NCI-H146 treated with DMSO at 0.1 percent for 48 hours (cell line): Measurements from ENCODE around the gene KRT7.
"Not testable (repeated sequence)": the region's sequence is repeated elsewhere in the genome, so short reads cannot be mapped to it uniquely, and the experiment has no call there.

Source experiments
- DNase-seq: peaks from one replicate; lab custom pipeline; 2025; ENCODE audit not compliant: unreplicated experiment; lab: John Stamatoyannopoulos, UW

The KRT7 gene

DNA sequence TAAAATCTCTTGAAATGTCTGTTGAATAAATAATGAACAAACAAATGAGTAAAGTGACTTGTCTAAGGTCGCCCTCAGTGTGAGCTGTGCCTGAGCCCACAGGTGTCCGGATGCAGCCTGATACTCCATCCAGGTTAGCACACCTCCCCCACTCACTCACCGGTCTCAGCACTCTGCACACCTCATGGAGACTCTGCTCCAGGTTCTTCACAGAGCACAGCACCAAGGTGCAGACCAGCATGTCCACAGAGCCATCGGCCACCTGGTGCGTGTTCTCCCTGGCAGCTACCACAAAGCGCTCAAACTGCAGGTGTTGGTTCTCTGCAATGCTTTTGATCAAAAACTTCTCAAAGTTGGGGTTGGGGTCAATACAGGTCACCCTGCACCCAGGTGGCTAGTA is 4.1 kb upstream of the KRT7 start:
- DNase-seq, result no peak

- no peak for DNase-seq
Observed at GRCh38 chr12:52229836-52230343, 3.2 kb upstream of the KRT7 start.

GRCh38 chr12:52230364-52231281 is 2.4 kb upstream of the KRT7 start:
- DNase-seq, result no peak

DNA sequence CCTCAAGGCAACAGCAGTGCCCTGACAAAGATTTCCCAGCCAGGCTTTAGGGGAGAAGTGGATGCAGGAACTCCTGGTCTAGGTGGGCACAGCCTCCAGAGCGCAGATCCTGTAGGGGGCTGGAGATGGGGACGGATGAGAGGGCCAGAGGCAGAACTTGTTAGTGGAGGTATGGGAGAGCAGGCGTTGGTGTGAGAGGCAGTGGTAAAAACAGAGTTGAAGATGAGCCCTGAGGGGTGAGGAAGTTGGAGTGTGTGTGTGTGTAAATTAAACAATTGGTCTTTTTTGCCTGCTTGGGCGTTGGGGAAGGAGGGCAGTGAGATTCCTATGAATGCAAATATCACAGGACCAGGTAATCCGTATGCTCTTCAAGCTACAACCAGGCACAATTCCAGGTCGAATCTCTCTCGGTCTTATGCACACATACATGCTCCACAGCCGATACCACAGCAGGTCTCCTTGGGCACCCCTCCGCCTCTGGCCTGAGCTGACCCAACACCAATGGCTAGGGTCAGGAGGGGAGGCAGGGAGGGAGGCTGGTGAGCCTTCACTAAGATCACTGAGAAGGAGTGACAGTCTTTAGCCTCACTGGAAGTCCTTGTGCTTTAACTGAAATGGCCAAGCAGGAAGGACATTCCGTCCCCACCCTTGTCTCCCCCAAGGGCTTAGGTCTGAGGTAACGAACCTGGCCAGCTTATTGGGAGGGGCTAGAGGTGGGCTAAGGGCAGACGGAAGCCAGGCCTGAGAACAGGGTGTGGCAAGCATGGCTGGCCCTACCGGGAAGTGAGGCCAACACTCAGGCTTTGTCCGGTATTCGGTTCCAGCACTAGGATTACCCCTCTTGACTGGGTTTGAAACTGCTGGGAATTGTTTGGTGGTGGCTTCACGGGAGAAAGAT is 1.5 kb upstream of the KRT7 start:
- no peak for DNase-seq

DNA sequence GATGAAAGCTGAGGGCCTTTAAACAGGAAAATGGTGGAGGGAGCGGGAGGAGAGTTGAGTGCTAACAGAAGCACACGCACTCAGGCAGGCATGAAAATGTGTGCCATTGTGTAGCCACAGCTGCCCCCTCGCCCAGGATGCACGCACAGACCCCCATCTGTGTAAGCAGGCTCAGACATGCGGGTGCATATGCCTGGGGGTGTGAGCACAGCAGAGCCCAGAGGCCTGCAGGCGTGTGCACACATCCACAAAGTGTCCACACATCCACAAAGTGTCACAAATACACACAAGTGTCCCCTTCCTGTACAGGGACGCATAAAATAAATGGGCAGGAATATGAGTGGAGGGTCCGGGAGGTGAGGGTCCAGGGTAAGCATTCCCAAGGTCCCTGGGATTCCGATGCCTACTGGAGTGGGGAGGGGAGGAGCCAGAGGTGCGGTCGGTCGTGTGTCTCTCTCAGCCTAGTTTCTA is 805 bp upstream of the KRT7 start:
- no peak for DNase-seq

DNA sequence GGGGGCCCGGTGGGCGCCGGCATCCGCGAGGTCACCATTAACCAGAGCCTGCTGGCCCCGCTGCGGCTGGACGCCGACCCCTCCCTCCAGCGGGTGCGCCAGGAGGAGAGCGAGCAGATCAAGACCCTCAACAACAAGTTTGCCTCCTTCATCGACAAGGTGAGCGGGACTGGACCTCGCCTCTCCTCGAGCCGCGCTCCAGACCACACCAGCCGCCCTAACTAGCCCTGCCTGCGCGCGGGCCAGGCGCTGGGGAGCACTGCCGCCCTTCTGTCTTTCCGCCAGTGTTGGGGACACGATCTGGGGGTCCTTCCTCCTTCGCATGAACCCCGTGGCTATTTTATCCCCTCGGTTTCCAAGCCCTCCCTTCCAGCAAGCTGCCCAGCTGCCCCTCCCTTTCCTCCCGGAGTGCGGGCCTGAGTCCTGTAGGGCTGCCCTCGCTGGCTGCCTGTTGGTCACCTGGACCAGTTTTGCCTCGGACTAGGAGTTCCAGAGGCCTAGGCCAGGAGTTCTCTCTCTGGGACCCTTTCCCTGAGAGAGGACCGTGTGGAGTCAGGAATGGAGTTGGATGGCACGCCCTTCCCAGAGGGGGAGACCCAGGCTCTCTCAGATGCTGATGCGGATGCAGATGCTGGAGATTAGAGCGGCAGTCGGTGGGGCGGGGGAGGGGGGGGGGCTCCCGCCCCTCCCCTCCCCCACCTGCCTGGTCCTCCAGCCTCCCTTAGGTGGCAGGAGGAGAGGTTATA is 592 bp downstream of the KRT7 start:
- DNase-seq, result no peak

- DNase-seq, result no peak
Observed at GRCh38 chr12:52234223-52234810, 1.3 kb downstream of the KRT7 start.

- DNase-seq, result no peak
Observed at GRCh38 chr12:52235001-52235764, 2.1 kb downstream of the KRT7 start.

- peak; percentile 96 for DNase-seq
Observed at GRCh38 chr12:52235822-52236361, 2.8 kb downstream of the KRT7 start.

GRCh38 chr12:52236386-52237050 is 3.5 kb downstream of the KRT7 start:
- no peak for DNase-seq

GRCh38 chr12:52238207-52238840 is 5.3 kb downstream of the KRT7 start:
- no peak for DNase-seq

DNA sequence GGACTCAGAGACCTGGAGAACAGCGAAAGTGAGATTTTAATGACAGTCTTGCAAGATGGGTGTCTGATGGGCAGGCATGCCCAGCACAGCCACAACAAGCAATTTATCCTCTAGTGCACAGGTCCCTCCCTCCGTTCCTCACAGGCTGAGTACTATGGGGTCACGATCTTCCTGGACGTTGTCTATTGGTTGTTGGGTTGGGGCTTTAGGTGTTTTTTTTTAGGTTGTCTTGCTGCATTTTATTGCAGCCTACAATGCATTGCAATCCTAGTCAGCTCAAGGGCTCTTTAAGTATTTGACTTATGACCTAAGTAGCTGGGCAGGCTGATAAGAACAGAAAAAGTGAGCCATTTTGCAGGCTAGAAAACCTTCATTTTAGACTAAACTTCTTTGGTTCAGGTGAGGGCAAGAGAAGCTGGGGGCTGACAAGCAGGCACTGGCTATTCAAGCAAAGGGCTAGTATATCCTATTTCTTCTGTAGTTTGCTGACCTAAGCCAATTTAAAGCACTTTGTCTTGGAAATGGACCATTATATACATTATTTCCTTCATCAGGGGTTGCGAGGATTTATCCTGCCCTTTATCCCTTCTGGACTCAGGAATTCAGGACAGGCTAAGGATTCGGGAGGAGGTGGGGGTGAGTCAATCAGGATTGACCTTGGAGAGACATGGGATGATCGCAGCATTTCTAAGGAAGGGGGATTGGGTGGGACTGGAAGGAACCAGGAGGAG is 6.0 kb downstream of the KRT7 start:
- no peak for DNase-seq

DNA sequence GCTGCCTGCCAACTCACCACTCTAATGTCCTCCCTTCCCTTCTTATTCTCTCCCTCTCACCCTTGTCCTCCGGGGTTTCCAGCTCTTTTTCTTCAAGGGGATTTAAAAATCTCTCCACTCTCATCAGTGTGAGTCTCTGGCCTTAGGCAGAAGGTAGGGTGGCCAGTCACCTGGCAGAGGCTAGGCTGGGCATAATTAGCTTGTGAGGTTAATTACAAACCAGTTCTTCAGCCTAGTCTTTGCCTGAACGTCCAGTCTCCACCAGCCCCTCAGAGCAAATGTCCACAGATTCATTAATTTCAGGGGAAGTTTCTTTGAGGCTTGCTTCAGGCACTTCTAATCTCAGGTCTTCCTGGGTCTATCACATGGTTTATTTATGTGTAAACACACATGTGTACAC is 6.7 kb downstream of the KRT7 start:
- no peak for DNase-seq

DNA sequence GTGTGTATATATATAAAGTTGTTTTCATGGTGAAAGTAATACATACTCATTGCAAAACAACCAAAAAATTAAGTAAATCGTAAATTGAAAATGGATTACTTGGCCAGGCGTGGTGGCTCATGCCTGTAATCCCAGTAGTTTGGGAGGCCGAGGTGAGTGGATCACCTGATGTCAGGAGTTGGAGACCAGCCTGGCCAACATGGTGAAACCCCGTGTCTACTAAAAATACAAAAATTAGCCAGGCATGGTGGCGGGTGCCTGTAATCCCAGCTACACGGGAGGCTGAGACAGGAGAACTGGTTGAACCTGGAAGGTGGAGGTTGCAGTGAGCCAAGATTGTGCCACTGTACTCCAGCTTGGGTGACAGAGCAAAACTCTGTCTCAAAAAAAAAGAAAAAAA is 7.2 kb downstream of the KRT7 start:
- not testable (repeated sequence) for DNase-seq

GRCh38 chr12:52241205-52241842 is 8.3 kb downstream of the KRT7 start:
- DNase-seq, result no peak

GRCh38 chr12:52242442-52243258 is 9.6 kb downstream of the KRT7 start:
- no peak for DNase-seq
